ENCODE results near the gene GUK1. TPM values are rescaled to one million over a fixed set of nuclear protein-coding genes. Genes with fewer than 3 reads are reported as not detected.

GUK1 gene
- polyA plus RNA-seq, 3 donors, result 262 to 391 (median 316) TPM

DNA sequence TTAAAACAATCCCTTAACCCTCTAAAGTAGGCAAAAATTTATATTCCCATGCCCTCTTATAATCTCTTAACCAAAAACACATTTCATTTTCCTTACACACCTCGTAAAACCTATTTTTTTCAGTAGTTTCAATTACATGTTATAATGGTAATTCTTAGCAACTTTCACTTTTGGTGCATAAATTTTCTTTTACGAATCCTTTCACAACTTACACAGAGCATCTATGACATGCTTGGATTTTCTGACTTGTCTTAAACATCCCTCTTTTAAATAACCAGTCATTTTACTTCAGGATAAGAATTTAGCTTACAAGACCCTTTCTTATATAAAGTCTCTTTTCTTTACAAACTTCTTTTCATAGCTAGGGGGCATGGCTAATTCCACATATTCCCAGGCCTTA lies 22.0 kb upstream of the GUK1 start:
- Histone ChIP-seq H2AFZ (ENCODE audit: insufficient read depth, low read depth, low read length, poor library complexity, severe bottlenecking) (no peak overlapping the region), H3K36me3 (replicated peaks in 1 of 2; ENCODE audit: control insufficient read depth in 1 of 2, insufficient read depth in 2 of 2, low read length in 2 of 2) (no peaks in the 10 kb centered on the region), H3K4me2 (replicated peaks; ENCODE audit: extremely low read depth, low read length, poor library complexity, severe bottlenecking) (no peak overlapping the region), H3K4me1 (ENCODE audit: control insufficient read depth in 1 of 2, insufficient read depth in 2 of 2, low read length in 2 of 2) (peaks cover 4 to 8% of the 10 kb centered on the region in 2 donors), H3K4me3 (replicated peaks in 1 of 3; ENCODE audit: low read depth in 2 of 3, low read length in 3 of 3) (no peak overlapping the region), H3K27ac (ENCODE audit: low read depth in 1 of 2, low read length in 2 of 2) (no peak overlapping the region), H3K9ac (ENCODE audit: insufficient read depth, low read length, poor library complexity, severe bottlenecking) (no peak overlapping the region), H3K27me3 (ENCODE audit: control insufficient read depth in 2 of 2, insufficient read depth in 2 of 2, low read length in 2 of 2) (no peaks in the 10 kb centered on the region), H3K79me2 (ENCODE audit: insufficient read depth, low read length) (no peaks in the 10 kb centered on the region), H3K9me3 (replicated peaks in 1 of 2; ENCODE audit: control insufficient read depth in 1 of 2, insufficient read depth in 1 of 2, low read length in 2 of 2) (peaks cover 4 to 5% of the 10 kb centered on the region in 2 donors), H4K20me1 (ENCODE audit: insufficient read depth, low read length) (no peaks in the 10 kb centered on the region)
- no peak for DNase-seq
- TF ChIP-seq, protein P1, sequence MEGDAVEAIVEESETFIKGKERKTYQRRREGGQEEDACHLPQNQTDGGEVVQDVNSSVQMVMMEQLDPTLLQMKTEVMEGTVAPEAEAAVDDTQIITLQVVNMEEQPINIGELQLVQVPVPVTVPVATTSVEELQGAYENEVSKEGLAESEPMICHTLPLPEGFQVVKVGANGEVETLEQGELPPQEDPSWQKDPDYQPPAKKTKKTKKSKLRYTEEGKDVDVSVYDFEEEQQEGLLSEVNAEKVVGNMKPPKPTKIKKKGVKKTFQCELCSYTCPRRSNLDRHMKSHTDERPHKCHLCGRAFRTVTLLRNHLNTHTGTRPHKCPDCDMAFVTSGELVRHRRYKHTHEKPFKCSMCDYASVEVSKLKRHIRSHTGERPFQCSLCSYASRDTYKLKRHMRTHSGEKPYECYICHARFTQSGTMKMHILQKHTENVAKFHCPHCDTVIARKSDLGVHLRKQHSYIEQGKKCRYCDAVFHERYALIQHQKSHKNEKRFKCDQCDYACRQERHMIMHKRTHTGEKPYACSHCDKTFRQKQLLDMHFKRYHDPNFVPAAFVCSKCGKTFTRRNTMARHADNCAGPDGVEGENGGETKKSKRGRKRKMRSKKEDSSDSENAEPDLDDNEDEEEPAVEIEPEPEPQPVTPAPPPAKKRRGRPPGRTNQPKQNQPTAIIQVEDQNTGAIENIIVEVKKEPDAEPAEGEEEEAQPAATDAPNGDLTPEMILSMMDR (IDR thresholded peaks at IDR 0.05), result no peak
- Mint-ChIP-seq H3K27ac (no peak overlapping the region), H3K4me3 (no peak overlapping the region), H3K27me3 (ENCODE audit: low read depth in 3 of 3) (peaks cover under 1 to 6% (median 5%) of the 10 kb centered on the region in 3 donors), H3K4me1 (peaks cover 8% of the 10 kb centered on the region), H3K9me3 (peaks cover 6 to 27% (median 13%) of the 10 kb centered on the region in 7 donors), H3K36me3 (no peaks in the 10 kb centered on the region)
- no CpG with 5 or more reads among the region's 2 CpGs for WGBS (ENCODE audit: insufficient coverage)
- intact Hi-C loops (cut with micrococcal nuclease), result no loop called here

DNA sequence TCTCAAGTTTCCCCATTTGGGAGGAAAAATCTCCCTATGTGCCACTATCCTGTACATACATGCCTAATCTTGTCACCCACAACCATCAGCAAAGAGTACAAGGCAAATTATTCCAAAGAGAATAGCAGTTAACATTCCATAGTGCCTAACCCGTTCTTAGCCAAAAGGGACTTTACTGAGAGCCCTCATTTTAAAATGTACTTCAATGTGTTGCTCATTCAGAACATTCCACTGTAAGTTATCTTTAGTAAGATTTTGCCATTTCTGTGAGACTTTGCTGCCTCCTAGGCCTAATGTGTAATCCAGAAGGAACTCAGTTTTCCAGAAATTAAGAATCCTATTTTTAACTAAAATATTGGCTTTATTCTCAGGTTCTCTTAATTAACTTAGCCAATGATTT lies 19.7 kb upstream of the GUK1 start:
- Histone ChIP-seq H3K79me2 (ENCODE audit: insufficient read depth, low read length) (no peaks in the 10 kb centered on the region), H3K9ac (ENCODE audit: insufficient read depth, low read length, poor library complexity, severe bottlenecking) (no peak overlapping the region), H3K9me3 (replicated peaks in 1 of 2; ENCODE audit: control insufficient read depth in 1 of 2, insufficient read depth in 1 of 2, low read length in 2 of 2) (peaks cover 4 to 5% of the 10 kb centered on the region in 2 donors), H3K27me3 (ENCODE audit: control insufficient read depth in 2 of 2, insufficient read depth in 2 of 2, low read length in 2 of 2) (no peaks in the 10 kb centered on the region), H4K20me1 (ENCODE audit: insufficient read depth, low read length) (no peaks in the 10 kb centered on the region), H3K36me3 (replicated peaks in 1 of 2; ENCODE audit: control insufficient read depth in 1 of 2, insufficient read depth in 2 of 2, low read length in 2 of 2) (no peaks in the 10 kb centered on the region), H3K4me2 (replicated peaks; ENCODE audit: extremely low read depth, low read length, poor library complexity, severe bottlenecking) (no peak overlapping the region), H2AFZ (ENCODE audit: insufficient read depth, low read depth, low read length, poor library complexity, severe bottlenecking) (no peak overlapping the region), H3K4me3 (replicated peaks in 1 of 3; ENCODE audit: low read depth in 2 of 3, low read length in 3 of 3) (no peak overlapping the region), H3K4me1 (ENCODE audit: control insufficient read depth in 1 of 2, insufficient read depth in 2 of 2, low read length in 2 of 2) (peaks cover 4 to 8% of the 10 kb centered on the region in 2 donors), H3K27ac (ENCODE audit: low read depth in 1 of 2, low read length in 2 of 2) (no peak overlapping the region)
- H3K27ac Mint-ChIP-seq, result no peak overlapping the region
- intact Hi-C loops (cut with micrococcal nuclease), result loop anchor here in 1 of 2 donors (5.0 kb wide), 1 partner anchor 43 kb away; no protein-coding TSS in a partner anchor
- no CpG with 5 or more reads among the region's 1 CpG for WGBS (ENCODE audit: insufficient coverage)
- H3K4me3 Mint-ChIP-seq, result no peak overlapping the region
- TF ChIP-seq, protein P1 (IDR thresholded peaks at IDR 0.05), result no peak
- H3K4me1 Mint-ChIP-seq, result peaks cover 8% of the 10 kb centered on the region
- H3K36me3 Mint-ChIP-seq, result no peaks in the 10 kb centered on the region
- DNase-seq, result no peak
- peaks cover 6 to 11% (median 9%) of the 10 kb centered on the region in 3 donors for H3K27me3 Mint-ChIP-seq (ENCODE audit: low read depth in 3 of 3)
- peaks cover 6 to 27% (median 12%) of the 10 kb centered on the region in 7 donors for H3K9me3 Mint-ChIP-seq
